ENCODE measurements around the gene FAM181A.

- TF ChIP-seq CTCF (IDR thresholded peaks at IDR 0.05) (no peak), EZH2 (IDR thresholded peaks at IDR 0.05) (no peak), EZH2phosphoT487 (IDR thresholded peaks at IDR 0.05) (no peak)
These were observed 45.6 kb downstream of the FAM181A start for GRCh38 chr14:93972618-93973205.
